Neural progenitor cell (in vitro differentiated cells): ENCODE results near the gene STK24.

ENCODE experiments used
- EZH2 ChIP-seq: fragments of 200-600 bp; sonication (generic); IDR thresholded peaks from 2 replicates; pipeline ENCODE4 v1.6.1; 2017; ENCODE audit warnings: antibody characterized with exemption, mild to moderate bottlenecking, moderate library complexity
- TF ChIP-seq, protein P1 (sequence below): fragments of 200-600 bp; sonication (generic); IDR thresholded peaks from 2 replicates; pipeline ENCODE4 v1.5.1; 2017; ENCODE audit warnings: antibody characterized with exemption, mild to moderate bottlenecking

DNA sequence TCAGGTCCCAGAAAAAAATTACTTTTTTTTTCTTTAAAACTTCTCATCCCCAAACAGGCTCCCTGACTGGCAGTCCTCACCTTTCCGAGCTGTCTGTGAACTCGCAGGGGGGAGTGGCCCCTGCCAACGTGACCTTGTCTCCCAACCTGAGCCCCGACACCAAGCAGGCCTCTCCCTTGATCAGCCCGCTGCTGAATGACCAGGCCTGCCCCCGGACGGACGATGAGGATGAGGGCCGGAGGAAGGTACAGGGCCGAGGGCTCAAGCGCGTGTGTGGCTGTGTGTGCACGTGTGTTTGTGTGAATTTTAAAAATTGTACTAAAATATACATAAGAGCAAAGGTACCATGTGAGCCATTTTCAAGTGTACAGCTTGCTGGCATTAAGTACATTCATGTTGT is 167.6 kb downstream of the STK24 start:
- TF ChIP-seq, protein P1, sequence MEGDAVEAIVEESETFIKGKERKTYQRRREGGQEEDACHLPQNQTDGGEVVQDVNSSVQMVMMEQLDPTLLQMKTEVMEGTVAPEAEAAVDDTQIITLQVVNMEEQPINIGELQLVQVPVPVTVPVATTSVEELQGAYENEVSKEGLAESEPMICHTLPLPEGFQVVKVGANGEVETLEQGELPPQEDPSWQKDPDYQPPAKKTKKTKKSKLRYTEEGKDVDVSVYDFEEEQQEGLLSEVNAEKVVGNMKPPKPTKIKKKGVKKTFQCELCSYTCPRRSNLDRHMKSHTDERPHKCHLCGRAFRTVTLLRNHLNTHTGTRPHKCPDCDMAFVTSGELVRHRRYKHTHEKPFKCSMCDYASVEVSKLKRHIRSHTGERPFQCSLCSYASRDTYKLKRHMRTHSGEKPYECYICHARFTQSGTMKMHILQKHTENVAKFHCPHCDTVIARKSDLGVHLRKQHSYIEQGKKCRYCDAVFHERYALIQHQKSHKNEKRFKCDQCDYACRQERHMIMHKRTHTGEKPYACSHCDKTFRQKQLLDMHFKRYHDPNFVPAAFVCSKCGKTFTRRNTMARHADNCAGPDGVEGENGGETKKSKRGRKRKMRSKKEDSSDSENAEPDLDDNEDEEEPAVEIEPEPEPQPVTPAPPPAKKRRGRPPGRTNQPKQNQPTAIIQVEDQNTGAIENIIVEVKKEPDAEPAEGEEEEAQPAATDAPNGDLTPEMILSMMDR = no peak
- no peak for TF ChIP-seq EZH2
